ENCODE data around the gene B3GNT7.

Gene B3GNT7

GRCh38 chr2:231431606-231432005, 36.1 kb downstream of the B3GNT7 start:
- DNase-seq: no peak

- no peak for DNase-seq
Measured at GRCh38 chr2:231433990-231434389, 38.5 kb downstream of the B3GNT7 start.

DNA sequence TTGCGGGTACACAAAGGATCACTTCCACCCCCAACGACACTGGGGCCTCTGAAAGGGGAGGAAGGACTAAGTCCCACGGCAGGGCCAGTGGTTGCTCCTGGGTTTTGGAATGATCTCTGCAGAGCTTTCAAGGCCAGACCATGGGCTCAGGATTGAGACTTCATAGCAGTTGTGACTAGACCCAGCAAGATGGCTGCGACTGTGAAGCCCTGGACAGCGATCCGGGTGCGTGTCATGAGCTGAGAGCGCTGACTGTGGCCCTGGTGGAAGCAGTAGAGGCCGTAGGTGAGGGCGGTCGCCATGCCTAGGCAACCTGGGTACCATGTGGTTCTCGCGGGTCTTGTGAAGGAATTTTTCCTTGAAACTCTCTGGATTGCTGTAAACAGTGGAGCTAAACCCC, 41.4 kb downstream of the B3GNT7 start:
- no peak for DNase-seq

GRCh38 chr2:231449503-231450054, 54.1 kb downstream of the B3GNT7 start:
- DNase-seq: no peak

DNA sequence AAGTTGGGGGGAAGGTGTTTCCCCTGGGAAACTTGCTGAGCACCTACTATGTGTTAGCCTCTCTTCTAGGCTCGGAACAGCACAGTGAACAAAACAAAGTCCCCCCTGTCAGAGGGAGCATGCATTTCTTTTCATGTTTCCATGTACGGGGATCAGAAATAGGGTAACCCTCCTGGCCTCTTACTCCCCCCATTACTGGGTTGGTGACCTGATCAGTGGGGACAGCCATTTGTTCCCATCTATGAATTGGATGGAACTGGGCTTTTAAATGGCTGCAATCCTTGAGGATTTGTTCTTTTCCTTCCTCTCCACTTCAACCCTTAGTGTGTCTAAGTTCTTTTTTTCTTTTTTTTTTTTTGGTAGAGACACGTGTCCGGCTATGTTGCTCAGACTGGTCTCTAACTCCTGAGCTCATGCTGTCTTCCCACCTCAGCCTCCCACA, 55.1 kb downstream of the B3GNT7 start:
- no peak for DNase-seq
